Gastrocnemius medialis (tissue), 4 donors: ENCODE measurements around the gene HABP4. TPM values are rescaled to one million over a fixed set of nuclear protein-coding genes. Genes with fewer than 3 reads are reported as not detected.
A peak's percentile ranks its signal among the peaks of the same experiment; 100 is the strongest.

Source experiments
- ATAC-seq, 2 donors: fragments of 150-250 bp; one replicate each; pipeline ENCODE4 v1.9.1; 2016
- DNase-seq, 2 donors: peaks; one replicate each; pipeline ENCODE4 v3.0.0-alpha.2; 2019
- H3K27ac ChIP-seq, 4 donors: fragments of 200-600 bp; sonication (generic); 1 replicate in 1 of 4; 2 replicates in 3 of 4; pipeline ENCODE4 v1.5.1; 2016 to 2018; ENCODE audit warnings: mild to moderate bottlenecking in 2 of 4, moderate library complexity in 1 of 4
- H3K27me3 ChIP-seq, 3 donors: fragments of 200-600 bp; sonication (generic) in 2 of 3; 1 replicate in 1 of 3; 2 replicates in 2 of 3; pipeline versions ENCODE4 v1.5.1 to v1.6.0; 2016 to 2019; ENCODE audit warnings: mild to moderate bottlenecking in 1 of 3, moderate library complexity in 1 of 3
- H3K36me3 ChIP-seq, 2 donors: fragments of 200-600 bp; sonication (generic) in 1 of 2; one replicate each; pipeline ENCODE4 v1.5.1; 2017 to 2018
- H3K4me1 ChIP-seq, 2 donors: fragments of 200-600 bp; sonication (generic) in 1 of 2; one replicate each; pipeline ENCODE4 v1.5.1; 2016 to 2017; ENCODE audit warnings: mild to moderate bottlenecking in 2 of 2
- H3K4me3 ChIP-seq, 4 donors: fragments of 200-600 bp; sonication (generic) in 3 of 4; 1 replicate in 1 of 4; 2 replicates in 3 of 4; pipeline ENCODE4 v1.5.1; 2016 to 2019; ENCODE audit warnings: mild to moderate bottlenecking in 2 of 4
- H3K9me3 ChIP-seq, 3 donors: fragments of 200-600 bp; sonication (generic) in 2 of 3; 1 replicate in 1 of 3; 2 replicates in 2 of 3; pipeline ENCODE4 v1.5.1; 2016 to 2019
- CTCF ChIP-seq, 5 experiments: fragments of 450-650 bp in 3 of 5; fragments of 200-600 bp in 2 of 5; sonication (generic) in 2 of 5; IDR thresholded peaks in 4 of 5; conservative IDR thresholded peaks in 1 of 5; 1 replicate in 4 of 5; 2 replicates in 1 of 5; pipeline ENCODE4 v1.5.1; 2016 to 2019; ENCODE audit warnings: antibody characterized with exemption in 5 of 5, mild to moderate bottlenecking in 3 of 5, moderate library complexity in 3 of 5
- POLR2A ChIP-seq, 2 donors: fragments of 450-650 bp; IDR thresholded peaks; one replicate each; pipeline ENCODE4 v1.6.1; 2017; ENCODE audit warnings: antibody characterized with exemption in 2 of 2, mild to moderate bottlenecking in 2 of 2, moderate library complexity in 2 of 2
- in situ Hi-C, 4 donors: fragments of 200-750 bp; cut with MboI; loops; one replicate each; pipeline versions ENCODE4 v1.15.0 to v1.8.0; 2017; ENCODE audit warnings: low sequenced_read_pairs in 4 of 4
- intact Hi-C: fragments of 100-400 bp; cut with DNase I; formaldehyde crosslinking; loops from one replicate; pipeline ENCODE4 v1.15.1; 2023; ENCODE audit warnings: low total_unique reads
- total RNA-seq, 4 donors: library from RNA; depleted of rRNA; stranded (reverse); fragments of >200 nt; gene quantifications; one replicate each; pipeline versions ENCODE4 v1.1.0 to v1.2.3, GENCODE V29; 2016

The HABP4 gene
- total RNA-seq, 4 donors from 2014 or later, result 6.2 to 19.3 (median 12.3) TPM

- peak; percentile 8 to 53 for TF ChIP-seq POLR2A (IDR thresholded peaks at IDR 0.05)
- TF ChIP-seq CTCF (IDR thresholded peaks at IDR 0.05 in 4 of 5, conservative IDR thresholded peaks at IDR 0.05 in 1 of 5), result no peak
- no peaks in the 10 kb centered on the region for H3K36me3 ChIP-seq
- H3K4me3 ChIP-seq, result peak within 1 kb of the TSS; percentile 71 to 89 (median 84)
- DNase-seq, result peak; percentile 96 to 98
- intact Hi-C loops, result loop anchor here (1.0 to 10.0 kb wide), 7 partner anchors 32 to 1504 kb away; partner anchors contain the start of genes HABP4, NCBP1, PRXL2C and PTCH1
- peak within 1 kb of the TSS; percentile 99 for H3K27ac ChIP-seq
- H3K4me1 ChIP-seq, result peaks cover 21 to 26% of the 10 kb centered on the region in 2 donors
- H3K27me3 ChIP-seq, result no peaks in the 10 kb centered on the region
- H3K9me3 ChIP-seq, result no peaks in the 10 kb centered on the region
- in situ Hi-C loops, result no loop called here
- peak; percentile 77 to 82 for ATAC-seq
Observed at GRCh38 chr9:96418083-96418919, 31.7 kb upstream of the HABP4 start, which contains the start of gene ZNF367. Gene ZNF367 (minus strand): TSS chr9:96418370. CDS start chr9:96418032, 338 bp downstream.

- DNase-seq, result peak; percentile 42 to 65
- H3K27ac ChIP-seq, result peak overlapping the region; percentile 99
Observed at GRCh38 chr9:96418920-96419690, 30.9 kb upstream of the HABP4 start.

GRCh38 chr9:96419691-96419969, 30.3 kb upstream of the HABP4 start:
- in situ Hi-C loops (no loop called here), intact Hi-C loops (loop anchor here (2.0 to 10.0 kb wide), 5 partner anchors 37 to 1503 kb away; partner anchors contain the start of genes NCBP1, PTCH1, SLC35D2 and TRMO)
- TF ChIP-seq POLR2A (IDR thresholded peaks at IDR 0.05) (no peak), CTCF (IDR thresholded peaks at IDR 0.05 in 4 of 5, conservative IDR thresholded peaks at IDR 0.05 in 1 of 5) (no peak)
- Histone ChIP-seq H3K4me3 (peak overlapping the region; percentile 71 to 89 (median 84)), H3K27me3 (no peaks in the 10 kb centered on the region), H3K9me3 (no peaks in the 10 kb centered on the region), H3K4me1 (peaks cover 21 to 26% of the 10 kb centered on the region in 2 donors), H3K27ac (peak overlapping the region; percentile 99), H3K36me3 (no peaks in the 10 kb centered on the region)
- no peak for DNase-seq
- no peak for ATAC-seq

More at GRCh38 chr9:96418920-96419690, 30.9 kb upstream of the HABP4 start:
- in situ Hi-C loops (no loop called here), intact Hi-C loops (loop anchor here (1.0 to 10.0 kb wide), 7 partner anchors 31 to 1503 kb away; partner anchors contain the start of genes HABP4, NCBP1, PRXL2C and PTCH1)
- ATAC-seq, result peak; percentile 47 to 57
- no peaks in the 10 kb centered on the region for H3K36me3 ChIP-seq
- peaks cover 21 to 26% of the 10 kb centered on the region in 2 donors for H3K4me1 ChIP-seq
- no peaks in the 10 kb centered on the region for H3K27me3 ChIP-seq
- peak overlapping the region; percentile 71 to 89 (median 84) for H3K4me3 ChIP-seq
- no peaks in the 10 kb centered on the region for H3K9me3 ChIP-seq
- no peak for TF ChIP-seq CTCF (IDR thresholded peaks at IDR 0.05 in 4 of 5, conservative IDR thresholded peaks at IDR 0.05 in 1 of 5)
- TF ChIP-seq POLR2A (IDR thresholded peaks at IDR 0.05), result peak; percentile 57 to 58

GRCh38 chr9:96420468-96421219, 29.3 kb upstream of the HABP4 start:
- TF ChIP-seq CTCF (IDR thresholded peaks at IDR 0.05 in 4 of 5, conservative IDR thresholded peaks at IDR 0.05 in 1 of 5) (no peak), POLR2A (IDR thresholded peaks at IDR 0.05) (no peak)
- Histone ChIP-seq H3K27ac (peak overlapping the region; percentile 99), H3K4me1 (peaks cover 21 to 26% of the 10 kb centered on the region in 2 donors), H3K36me3 (no peaks in the 10 kb centered on the region), H3K27me3 (no peaks in the 10 kb centered on the region), H3K9me3 (no peaks in the 10 kb centered on the region), H3K4me3 (no peak overlapping the region)
- DNase-seq, result peak in 1 of 2 donors; percentile 28
- intact Hi-C loops (no loop called here), in situ Hi-C loops (no loop called here)
- peak in 1 of 2 donors; percentile 16 for ATAC-seq
